HG03066 (cell line): ENCODE data around the gene ENG.
"Not testable (repeated sequence)": the region's sequence is repeated elsewhere in the genome, so short reads cannot be mapped to it uniquely, and the experiment has no call there.

ENCODE experiments used
- ATAC-seq: cut with Tn5 transposase; IDR thresholded peaks from one replicate; pipeline ENCODE4 v1.9.1; 2021; ENCODE audit warnings: low read depth; ENCODE audit not compliant: unreplicated experiment

ENG gene

GRCh38 chr9:127796852-127797370 is 57.5 kb downstream of the ENG start:
- no peak for ATAC-seq

GRCh38 chr9:127796225-127796813 is 58.1 kb downstream of the ENG start:
- no peak for ATAC-seq

DNA sequence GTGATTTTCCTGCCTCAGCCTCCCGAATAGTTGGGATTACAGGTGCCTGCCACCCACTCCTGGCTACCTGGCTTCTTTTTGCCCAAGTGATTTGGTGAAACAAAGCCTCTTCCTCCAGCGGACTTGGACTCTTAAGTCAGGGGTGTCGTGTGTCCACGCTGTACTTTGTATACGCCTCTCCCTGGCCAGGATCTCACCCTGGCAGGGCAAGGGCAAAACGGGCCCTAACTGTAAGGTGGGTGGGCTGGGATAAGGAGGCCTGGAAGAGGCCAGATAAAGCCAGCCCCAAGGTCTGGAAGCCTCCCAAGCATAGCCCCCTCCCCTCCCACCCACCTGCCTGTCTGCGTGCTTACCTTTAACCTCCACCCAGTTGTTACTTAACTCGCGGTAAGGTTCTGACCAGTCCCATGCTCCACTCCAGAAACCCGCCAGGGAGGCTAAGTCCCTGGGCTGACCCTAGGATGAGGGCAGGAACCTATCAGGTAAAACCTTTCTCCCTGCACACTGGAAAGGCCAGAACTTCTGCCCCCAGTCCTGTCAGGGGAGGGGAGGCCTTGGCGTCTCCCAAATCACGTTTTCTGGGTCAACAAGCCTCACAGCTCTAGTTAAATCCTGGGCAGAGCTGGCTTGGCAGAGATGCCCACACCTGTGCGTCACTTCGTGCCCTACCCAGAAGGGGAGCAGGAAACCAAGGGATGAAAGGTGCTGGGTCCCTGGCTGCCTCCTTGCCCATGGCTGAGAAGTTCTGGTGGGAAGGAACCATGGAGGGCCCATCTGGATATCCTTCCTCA is 60.3 kb downstream of the ENG start:
- ATAC-seq: no peak

DNA sequence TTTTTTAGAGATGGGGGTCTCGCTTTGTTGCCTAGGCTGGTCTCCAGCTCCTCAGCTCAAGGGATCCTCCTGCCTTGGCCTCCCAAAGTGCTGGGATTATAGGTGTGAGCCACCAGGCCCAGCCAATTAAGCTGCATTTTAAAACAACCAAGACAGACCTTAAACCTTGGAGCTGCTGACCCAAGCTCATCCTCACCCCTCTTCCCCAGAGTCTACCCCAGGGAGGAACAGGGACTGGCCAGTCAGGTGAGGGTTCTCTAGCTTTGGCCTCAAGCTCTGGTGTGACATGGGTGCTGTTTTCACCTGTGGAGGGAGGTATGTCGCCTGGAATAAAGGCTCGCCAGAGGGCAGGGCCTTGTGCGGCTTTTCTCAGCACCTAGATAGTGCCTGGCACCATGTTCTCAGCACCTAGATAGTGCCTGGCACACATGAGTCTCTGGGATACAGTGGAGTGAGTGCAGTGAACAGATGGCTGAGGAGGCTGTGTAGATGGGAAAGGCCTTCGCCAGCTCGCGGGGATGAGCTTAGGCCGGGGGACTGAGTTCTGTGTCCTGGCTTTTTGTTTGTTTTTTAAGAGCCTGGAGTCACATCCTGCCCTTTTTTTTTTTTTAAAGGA is 61.3 kb downstream of the ENG start:
- ATAC-seq: no peak

GRCh38 chr9:127792417-127793031 is 61.9 kb downstream of the ENG start:
- ATAC-seq: no peak

DNA sequence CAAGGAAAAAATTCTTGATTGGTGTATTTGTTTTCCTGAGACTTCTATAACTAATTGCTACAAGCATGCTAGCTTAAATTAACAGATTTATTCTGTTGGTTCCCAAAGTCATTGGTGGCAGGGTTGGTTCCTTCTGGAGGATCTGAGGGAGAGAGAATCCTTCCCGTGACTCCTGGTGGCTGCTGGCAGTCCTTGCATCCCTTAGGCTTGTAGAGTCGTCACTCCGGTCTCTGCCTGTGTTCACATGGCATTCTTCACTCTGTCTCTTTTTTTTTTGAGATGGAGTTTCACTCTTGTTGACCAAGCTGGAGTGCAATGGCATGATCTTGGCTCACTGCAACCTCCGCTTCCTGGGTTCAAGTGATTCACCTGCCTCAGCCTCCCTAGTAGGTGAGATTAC is 63.4 kb downstream of the ENG start:
- no peak for ATAC-seq

DNA sequence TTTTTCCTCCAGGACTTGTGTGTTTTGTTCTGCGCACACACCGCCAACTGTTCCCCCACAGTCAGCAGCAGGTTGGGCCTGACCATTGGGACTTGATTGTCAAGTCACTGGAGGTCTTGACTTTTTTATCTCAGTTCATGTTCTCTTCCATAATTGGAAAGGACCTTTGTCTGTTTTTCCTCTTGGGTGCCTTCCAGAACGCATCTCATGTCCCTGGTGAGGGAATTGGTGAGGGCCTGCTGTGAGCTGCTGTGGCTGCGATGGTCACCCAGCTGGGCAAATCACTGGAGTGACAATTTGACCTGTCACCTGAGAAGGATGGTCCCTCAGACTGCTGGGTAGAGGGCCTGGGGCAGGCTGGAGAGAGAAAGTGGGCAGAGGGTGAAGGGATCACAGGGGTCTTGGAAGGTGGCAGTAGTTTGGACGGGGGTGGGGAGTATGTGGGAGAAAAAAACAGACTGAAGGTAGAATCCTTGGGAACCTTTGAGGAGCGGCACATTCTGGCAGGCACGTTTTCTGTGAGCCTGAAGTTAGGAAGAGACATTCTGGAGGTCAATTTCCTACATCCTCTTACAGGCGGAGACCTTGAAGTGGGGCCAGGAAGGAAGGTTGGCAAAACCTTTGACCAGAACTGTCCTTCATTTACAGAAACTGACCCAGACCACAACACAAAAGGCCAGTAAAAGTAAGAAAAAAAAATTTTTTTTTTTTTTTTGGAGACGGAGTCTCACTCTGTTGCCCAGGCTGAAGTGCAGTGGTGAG is 64.2 kb downstream of the ENG start:
- ATAC-seq: no peak

GRCh38 chr9:127789179-127789578 is 65.3 kb downstream of the ENG start:
- ATAC-seq: no peak

GRCh38 chr9:127788337-127789011 is 66.0 kb downstream of the ENG start:
- no peak for ATAC-seq

DNA sequence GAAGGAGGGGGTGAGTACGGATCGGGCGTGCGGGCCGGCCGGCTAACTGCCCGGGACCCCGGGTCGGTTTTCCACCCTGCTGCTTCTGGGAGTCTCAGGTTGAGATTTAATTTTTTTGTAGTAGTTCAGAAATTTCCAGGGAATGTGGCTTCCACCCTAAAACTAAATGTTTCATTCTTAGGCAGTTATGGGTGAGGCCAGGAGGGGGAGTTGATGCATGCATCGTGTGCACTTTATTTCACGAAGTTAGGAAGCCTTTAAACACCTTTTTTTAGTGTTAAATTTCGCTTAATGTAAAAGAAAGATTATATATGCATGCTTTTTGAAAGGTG is 67.7 kb downstream of the ENG start:
- ATAC-seq: no peak

DNA sequence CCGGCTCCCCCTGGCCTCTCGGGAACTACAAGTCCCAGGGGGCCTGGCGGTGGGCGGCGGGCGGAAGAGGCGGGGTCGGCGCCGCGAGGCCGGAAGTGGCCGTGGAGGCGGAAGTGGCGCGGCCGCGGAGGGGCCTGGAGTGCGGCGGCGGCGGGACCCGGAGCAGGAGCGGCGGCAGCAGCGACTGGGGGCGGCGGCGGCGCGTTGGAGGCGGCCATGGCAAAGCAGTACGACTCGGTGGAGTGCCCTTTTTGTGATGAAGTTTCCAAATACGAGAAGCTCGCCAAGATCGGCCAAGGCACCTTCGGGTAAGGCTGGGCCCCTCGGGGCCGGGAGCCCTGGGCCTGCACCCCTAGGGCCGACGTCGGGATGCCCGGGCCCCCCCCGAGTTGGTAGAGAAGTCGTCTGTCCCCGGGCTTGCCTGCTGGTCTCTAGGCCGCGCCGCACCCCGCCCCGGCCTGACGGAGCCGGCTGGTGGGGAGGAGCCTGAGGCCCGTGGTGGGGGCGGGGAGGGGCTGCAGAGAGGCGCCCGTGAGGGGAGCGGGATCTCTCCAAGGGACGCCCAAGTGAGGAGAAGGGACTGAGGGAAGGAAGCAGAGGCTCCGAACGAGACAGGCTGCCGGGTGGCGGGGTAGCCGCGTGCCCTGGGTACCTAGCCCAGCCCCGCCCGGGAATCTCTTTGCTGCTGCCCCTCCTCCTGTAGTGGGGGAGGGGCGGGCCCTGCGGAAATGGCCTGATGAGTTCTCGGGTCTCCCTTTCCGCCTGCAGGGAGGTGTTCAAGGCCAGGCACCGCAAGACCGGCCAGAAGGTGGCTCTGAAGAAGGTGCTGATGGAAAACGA is 68.3 kb downstream of the ENG start, which contains the start of gene CDK9:
Gene CDK9 (plus strand): TSS at position 102 of the 840 bp plus-strand sequence. CDS start 115 bp downstream, at position 217.
- ATAC-seq: peak; percentile 66

DNA sequence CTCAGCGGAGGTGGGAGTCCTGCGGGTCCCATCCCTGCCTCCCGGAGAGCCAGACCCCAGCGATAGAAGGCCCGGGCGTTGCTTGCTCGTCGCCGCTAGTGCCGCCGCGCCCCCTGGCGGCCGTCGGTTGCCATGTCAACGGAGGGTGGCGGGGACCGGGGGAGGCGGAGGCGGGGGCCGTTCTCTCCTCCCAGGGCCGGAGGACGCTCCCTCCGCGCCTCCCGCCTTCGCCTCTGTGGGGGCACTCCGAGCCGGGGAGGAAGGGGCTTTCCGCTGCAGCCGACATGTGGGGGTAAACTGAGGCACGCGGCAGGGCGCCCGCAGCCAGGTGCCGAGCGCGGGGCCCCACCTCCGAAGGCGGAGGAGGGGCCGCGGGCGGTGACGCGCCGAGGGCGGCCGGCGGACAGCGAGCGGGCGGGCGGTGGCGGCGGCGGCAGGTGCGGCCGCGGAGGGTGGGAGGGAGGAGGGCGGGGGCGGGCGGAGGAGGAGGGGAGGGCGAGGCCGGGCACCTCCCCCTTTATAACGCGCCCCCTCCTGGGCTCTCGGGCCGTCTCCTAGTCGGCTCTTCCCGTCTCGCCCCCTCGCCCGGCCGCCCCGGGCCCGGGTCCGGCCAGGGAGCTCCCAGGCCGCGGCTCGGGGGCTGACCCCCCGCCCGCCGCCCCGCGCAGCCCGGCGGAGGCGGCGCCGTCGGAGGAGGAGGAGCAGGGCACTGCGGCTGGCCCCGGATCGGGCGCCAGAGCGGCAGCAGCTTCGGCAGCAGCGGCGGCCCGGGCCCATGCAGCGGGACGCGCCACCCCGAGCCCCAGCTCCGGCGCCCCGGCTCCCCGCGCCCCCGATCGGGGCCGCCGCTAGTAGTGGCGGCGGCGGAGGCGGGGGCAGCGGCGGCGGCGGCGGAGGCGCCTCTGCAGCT is 69.2 kb downstream of the ENG start:
- peak; percentile 46 for ATAC-seq

DNA sequence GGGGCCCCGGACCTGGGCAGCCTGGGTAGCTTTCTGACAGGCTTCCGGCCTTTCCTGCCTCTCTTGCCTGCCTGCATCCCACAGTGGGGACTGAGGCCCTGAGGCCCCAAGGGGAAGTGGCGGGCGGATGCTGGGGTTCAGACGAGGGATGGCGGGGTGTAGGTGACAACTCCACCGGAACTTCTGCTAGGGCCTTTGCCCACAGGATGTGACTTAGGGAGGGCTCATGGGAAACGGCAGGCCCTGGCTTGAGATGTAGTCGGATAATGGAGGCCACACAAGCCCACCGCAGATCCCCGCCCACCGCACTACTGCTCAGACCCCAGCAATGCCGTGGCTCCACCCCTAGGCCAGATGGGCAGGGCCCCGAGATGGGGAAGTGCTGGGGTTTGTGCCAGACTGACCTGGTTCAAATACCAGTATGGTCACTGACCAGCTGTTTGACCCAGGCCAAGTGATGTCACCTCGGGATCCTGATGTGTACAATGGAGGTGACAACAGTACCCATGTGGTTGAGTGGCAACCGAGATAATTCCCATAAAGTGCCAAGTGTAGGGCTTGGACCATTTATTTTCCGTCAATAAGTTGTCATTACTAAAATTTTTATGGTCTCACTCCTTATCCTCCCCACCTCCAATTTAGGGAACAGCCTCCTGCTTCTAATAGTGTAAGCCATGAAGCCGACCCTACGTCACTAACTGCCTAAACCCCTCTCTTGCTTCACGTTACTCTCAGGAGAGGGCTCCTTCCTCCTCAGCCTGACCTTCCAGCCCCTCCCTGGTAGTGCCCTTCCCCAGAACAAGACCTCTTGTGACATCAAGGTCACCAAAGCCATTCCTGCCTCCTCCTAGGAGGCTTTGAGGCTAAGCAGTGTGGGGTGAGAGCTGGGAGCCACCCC is 71.1 kb downstream of the ENG start:
- no peak for ATAC-seq

- no peak for ATAC-seq
These were observed 72.7 kb downstream of the ENG start for GRCh38 chr9:127781806-127782205.

GRCh38 chr9:127780909-127781308 is 73.5 kb downstream of the ENG start:
- not testable (repeated sequence) for ATAC-seq

GRCh38 chr9:127780126-127780885 is 74.2 kb downstream of the ENG start:
- no peak for ATAC-seq
